ENCODE results near the gene LRP6.
"Not testable (repeated sequence)": the region's sequence is repeated elsewhere in the genome, so short reads cannot be mapped to it uniquely, and the experiment has no call there.

LRP6 gene

GRCh38 chr12:12180575-12180974 is 86.3 kb downstream of the LRP6 start:
- DNase-seq (ENCODE audit: low read depth, low spot score) = no peak

DNA sequence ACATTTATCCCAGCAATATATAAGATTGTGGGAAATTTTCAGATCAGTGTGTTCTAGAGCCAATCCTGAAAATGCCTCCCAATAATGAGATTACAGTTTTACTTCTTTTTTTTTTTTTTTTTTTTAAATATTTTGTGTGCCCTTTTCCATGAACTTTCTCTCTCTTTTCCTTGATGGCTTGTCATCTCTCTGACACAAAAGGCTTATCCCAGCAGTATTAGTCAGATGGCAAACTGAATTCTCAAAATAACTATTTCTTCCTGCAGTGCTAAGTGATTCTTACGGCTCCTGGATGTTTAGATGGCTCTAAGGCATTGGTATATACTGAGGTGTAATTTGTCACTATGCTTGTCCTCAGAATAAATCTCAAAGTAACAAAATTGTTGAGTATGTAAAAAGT is 86.7 kb downstream of the LRP6 start:
- DNase-seq (ENCODE audit: low read depth, low spot score) = no peak

- no peak for DNase-seq (ENCODE audit: low read depth, low spot score)
Observed at GRCh38 chr12:12178559-12178958, 88.3 kb downstream of the LRP6 start.

GRCh38 chr12:12176402-12176801 is 90.4 kb downstream of the LRP6 start:
- no peak for DNase-seq (ENCODE audit: low read depth, low spot score)

DNA sequence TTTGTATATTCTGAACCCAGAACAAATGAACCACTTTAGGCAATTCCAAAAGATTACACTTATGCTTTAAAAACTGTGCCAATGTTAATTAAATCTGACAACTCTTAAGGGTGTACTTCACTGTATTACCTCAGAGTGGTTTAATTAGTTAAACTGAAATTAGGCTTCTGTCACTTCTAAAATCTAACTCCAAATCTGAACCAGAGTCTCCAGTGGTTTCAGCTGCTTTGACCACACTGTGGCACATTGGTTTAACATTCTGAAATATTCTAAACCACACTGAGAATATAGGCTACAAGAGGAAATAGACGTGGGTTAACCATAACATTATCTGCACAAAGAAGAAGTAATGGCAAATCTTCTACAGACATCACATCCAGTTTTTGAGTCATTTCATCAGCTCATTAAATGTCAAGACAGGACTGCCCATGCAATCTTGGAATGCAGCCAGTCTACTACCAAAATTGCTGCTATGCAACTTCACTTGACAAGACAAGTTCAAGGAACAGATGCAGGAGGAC is 94.8 kb downstream of the LRP6 start:
- DNase-seq (ENCODE audit: low read depth, low spot score) = no peak

GRCh38 chr12:12167847-12168246 is 99.0 kb downstream of the LRP6 start:
- no peak for DNase-seq (ENCODE audit: low read depth, low spot score)

- DNase-seq (ENCODE audit: low read depth, low spot score) = no peak
Observed at GRCh38 chr12:12166751-12167150, 100.1 kb downstream of the LRP6 start.

DNA sequence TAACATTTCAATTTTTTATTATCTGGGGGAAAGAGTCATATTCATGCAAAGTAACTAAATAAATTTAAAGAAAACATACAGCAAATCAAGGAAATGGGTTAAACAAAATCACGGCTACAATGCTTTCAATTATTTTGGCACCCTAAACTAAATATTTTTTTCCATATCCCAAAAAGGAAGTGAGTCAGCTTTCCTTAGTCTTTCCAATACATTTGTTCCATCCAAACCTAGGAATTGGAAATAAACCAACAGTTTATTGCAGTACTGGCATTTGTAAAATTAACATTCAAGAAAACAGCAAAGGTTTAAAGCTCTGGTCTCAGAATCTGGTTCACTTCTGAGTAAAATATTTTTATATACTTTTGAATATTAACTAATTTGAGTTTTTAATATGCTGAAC is 106.9 kb downstream of the LRP6 start:
- DNase-seq (ENCODE audit: low read depth, low spot score) = no peak

DNA sequence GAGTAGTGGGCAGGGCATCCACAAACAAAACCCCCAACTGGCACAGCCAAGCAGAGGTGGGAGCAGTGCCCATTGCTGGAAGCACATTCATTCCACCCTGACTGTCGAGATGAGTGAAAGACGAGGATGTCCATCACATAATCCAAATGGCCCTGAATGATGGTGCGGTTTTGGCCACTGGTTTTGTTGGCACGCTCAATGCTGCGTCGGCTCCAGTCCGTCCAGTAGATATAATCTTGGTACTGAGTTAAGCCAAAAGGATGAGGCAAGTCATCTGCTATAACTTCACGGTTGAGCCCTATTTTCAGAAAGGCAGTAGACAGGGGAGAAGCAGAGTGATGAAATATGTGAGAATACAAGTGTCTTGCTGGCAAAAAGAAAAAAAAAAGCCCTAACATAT is 108.0 kb downstream of the LRP6 start:
- no peak for DNase-seq (ENCODE audit: low read depth, low spot score)

- DNase-seq (ENCODE audit: low read depth, low spot score) = no peak
Observed at GRCh38 chr12:12157424-12157823, 109.4 kb downstream of the LRP6 start.

GRCh38 chr12:12156828-12157227 is 110.0 kb downstream of the LRP6 start:
- no peak for DNase-seq (ENCODE audit: low read depth, low spot score)

GRCh38 chr12:12156116-12156515 is 110.7 kb downstream of the LRP6 start:
- DNase-seq (ENCODE audit: low read depth, low spot score) = no peak

GRCh38 chr12:12153596-12153995 is 113.2 kb downstream of the LRP6 start:
- DNase-seq (ENCODE audit: low read depth, low spot score) = no peak

DNA sequence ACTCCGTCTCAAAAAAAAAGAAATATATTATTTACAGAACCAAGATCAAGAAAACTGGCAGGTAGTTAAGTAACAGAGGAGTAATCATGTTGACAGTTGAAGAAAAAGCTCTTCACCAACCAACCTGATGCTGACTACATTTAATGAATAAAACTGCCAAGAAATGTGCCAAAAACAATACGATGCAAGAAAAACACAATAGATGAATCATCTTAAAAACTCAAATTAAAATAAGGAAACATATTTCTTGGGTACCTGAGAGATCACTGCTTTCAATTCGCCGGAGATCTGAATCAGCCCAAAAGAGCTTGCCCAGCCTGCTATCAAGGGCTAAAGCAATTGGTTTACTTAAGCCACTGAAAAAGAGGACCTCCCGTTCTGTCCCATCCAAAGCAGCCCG is 119.7 kb downstream of the LRP6 start:
- DNase-seq (ENCODE audit: low read depth, low spot score) = no peak

DNA sequence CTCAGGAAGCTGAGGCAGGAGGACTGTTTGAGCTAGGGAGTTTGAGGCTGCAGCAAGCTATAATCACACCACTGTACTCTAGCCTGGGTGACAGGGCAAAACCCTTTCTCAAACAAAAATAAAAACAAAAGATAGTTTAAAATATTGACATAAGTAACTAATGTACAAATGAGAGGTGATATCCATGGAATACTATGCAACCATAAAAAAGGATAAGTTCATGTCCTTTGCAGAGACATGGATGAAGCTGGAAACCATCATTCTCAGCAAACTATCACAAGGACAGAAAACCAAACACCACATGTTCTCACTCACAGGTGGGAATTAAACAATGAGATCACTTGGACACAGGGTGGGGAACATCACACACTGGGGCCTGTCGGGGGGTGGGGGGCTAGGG is 122.3 kb downstream of the LRP6 start:
- not testable (repeated sequence) for DNase-seq (ENCODE audit: low read depth, low spot score)

- DNase-seq (ENCODE audit: low read depth, low spot score) = no peak
Observed at GRCh38 chr12:12141000-12141399, 125.8 kb downstream of the LRP6 start.

DNA sequence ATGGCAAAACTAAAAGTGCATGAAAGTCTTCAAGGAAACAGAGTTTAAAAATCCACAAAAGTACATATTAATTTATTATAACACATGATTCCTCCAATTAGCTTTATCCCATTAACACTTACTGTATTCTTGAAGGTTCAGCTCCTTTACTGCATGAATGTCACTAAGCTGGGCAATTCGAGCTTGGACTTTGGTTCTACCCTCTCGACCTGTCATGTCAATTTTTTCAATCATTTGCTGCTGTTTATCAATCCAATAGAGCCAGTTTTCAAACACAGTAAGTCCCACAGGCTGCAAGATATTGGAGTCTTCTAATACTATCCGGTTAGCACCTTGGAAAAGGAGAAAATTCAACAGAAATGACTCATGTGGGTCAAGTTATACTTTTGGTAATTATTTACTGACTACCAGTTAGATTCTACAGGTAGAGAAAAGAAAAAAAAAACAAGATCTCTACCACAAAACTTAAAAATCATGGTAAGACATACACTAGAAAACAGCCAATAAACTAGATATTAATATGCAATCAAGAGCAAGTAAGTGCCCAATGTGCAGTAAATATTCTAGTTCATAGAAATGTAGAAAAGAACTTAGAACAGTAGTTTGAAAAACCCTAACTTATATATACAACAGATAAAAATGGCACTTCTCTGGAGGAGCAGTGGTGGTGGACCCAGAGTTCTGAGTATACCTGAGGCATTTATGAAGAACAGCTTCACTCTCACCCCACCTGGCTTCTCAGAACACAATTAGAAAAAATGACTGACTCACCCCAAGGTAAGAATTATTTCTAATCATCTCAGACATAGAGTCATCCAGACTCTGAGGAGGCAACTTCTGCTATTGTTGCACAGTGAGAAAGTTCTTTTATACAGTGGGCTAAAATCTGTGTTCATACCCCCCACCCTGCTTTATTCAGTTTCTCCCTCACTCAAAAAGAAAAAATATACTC is 128.4 kb downstream of the LRP6 start:
- no peak for DNase-seq (ENCODE audit: low read depth, low spot score)

GRCh38 chr12:12133785-12134184 is 133.1 kb downstream of the LRP6 start:
- DNase-seq (ENCODE audit: low read depth, low spot score) = no peak

GRCh38 chr12:12133259-12133658 is 133.6 kb downstream of the LRP6 start:
- no peak for DNase-seq (ENCODE audit: low read depth, low spot score)

DNA sequence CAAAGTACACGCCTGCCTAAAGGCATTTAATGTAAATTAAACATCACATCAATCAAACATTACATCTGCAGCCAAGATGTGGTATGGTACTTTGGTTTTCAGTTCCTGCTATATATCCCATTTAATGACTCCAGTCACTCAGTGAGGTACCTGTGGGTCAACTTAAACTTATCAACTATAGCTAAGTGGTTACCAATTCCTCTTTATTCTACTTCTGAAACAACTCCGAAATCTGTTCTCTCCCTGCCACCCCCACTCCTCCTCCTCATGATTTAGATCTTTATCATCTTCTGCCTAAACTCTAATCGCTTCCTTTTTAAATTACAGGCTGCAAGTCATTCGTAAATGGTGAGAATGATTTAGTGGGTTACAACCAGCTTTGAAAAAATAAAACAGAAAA is 138.2 kb downstream of the LRP6 start:
- no peak for DNase-seq (ENCODE audit: low read depth, low spot score)

DNA sequence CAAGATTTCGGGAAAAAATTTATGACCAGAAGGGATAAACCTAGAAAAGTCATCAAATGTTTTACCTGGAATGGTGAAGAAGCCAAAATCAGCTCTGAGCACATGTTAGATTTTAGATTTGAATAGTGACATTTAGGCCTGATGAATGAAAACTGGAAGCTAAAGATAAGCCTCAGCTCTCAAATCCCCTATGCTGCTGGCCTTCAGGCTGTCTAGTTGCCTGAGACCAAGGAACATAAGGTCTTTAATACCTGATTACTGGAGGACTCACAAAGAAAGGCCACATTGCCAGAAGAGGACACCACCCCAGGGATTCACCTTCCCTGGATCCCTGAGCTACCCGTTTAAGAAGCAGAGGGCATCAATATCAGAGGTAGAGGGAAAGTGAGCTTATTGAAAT is 139.5 kb downstream of the LRP6 start:
- DNase-seq (ENCODE audit: low read depth, low spot score) = no peak

GRCh38 chr12:12126551-12126950 is 140.3 kb downstream of the LRP6 start:
- DNase-seq (ENCODE audit: low read depth, low spot score) = no peak

DNA sequence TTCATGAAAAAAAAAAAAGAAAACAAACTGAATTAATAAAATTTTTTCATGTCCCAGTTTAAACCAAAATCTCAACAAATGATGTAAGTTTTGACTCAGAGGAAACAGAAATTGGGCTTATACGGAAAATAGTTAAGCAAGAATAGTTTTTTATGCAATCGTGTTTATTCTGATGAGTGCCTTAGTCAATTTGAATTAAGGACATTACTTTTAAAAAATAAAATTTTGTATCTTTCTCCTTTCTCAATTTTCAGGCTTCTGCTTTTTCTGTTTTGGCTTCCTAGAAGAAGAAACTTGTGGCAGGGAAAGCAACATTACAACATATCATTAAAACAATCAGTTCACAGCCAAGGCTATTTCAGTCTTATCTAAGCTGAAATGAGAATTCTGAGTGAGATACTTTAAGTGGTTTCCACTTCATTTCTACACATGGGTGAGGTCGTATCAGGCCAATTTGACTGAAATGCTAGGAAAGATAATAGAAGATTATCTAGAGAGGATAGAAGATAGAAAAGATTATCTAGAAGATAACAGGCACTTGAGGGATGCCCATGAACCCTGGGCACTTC is 143.7 kb downstream of the LRP6 start:
- DNase-seq (ENCODE audit: low read depth, low spot score) = no peak

Data from activated CD4-positive, CD25-positive, alpha-beta regulatory T cell treated with anti-CD3 and anti-CD28 coated beads, Interleukin-2, amount 50 U/mL, for 16 hours (primary cell).